Measurements from ENCODE around the gene FOXO4.

The FOXO4 gene

GRCh38 chrX:71143508-71143907 is 47.9 kb downstream of the FOXO4 start:
- peak; percentile 80 for DNase-seq (ENCODE audit: low spot score)

- DNase-seq (ENCODE audit: low spot score), result no peak
Measured at GRCh38 chrX:71144651-71145050, 49.0 kb downstream of the FOXO4 start, which contains the start of gene NLGN3. TSS of gene NLGN3 (plus strand) at chrX:71144841. CDS start at chrX:71147750, 2,909 bp downstream.

GRCh38 chrX:71147496-71148277 is 52.0 kb downstream of the FOXO4 start:
- no peak for DNase-seq (ENCODE audit: low spot score)

- DNase-seq (ENCODE audit: low spot score), result no peak
Measured at GRCh38 chrX:71148278-71148663, 52.6 kb downstream of the FOXO4 start.

- DNase-seq (ENCODE audit: low spot score), result no peak
Measured at GRCh38 chrX:71151366-71151765, 55.7 kb downstream of the FOXO4 start.

Data from hematopoietic multipotent progenitor cell treated with erythropoietin and hydrocortisone succinate and interleukin-3 and kit ligand, for 17 days (in vitro differentiated cells).